Fibroblast of villous mesenchyme (primary cell): ENCODE results near the gene STH. TPM values are rescaled to one million over a fixed set of nuclear protein-coding genes. Genes with fewer than 3 reads are reported as not detected.

Experiments
- DNase-seq: peaks from one replicate; pipeline ENCODE4 v3.0.0-alpha.2; 2010; ENCODE audit warnings: low read depth
- H3K4me3 ChIP-seq: 2 replicates; pipeline ENCODE4 v1.5.1; 2011; ENCODE audit warnings: low read depth, mild to moderate bottlenecking, low read length
- CTCF ChIP-seq: IDR thresholded peaks from 2 replicates; pipeline ENCODE4 v1.5.1; 2012; ENCODE audit warnings: low read depth, mild to moderate bottlenecking, low read length; ENCODE audit not compliant: insufficient read depth
- total RNA-seq: library from RNA; depleted of rRNA; stranded (reverse); fragments of >200 nt; gene quantifications from 2 replicates; pipeline ENCODE4 v1.2.3, GENCODE V29; 2012

Gene STH
- total RNA-seq, 1 donor, result not detected

- TF ChIP-seq CTCF, result no peak
- no peak for DNase-seq
- no peak overlapping the region for H3K4me3 ChIP-seq
Measured at GRCh38 chr17:45960311-45960710, 38.7 kb upstream of the STH start.

- TF ChIP-seq CTCF, result no peak
- no peak overlapping the region for H3K4me3 ChIP-seq
- no peak for DNase-seq
Measured at GRCh38 chr17:45961206-45961605, 37.8 kb upstream of the STH start.

- TF ChIP-seq CTCF, result no peak
- no peak for DNase-seq
- no peak overlapping the region for H3K4me3 ChIP-seq
Measured at GRCh38 chr17:45962221-45962972, 36.7 kb upstream of the STH start.

GRCh38 chr17:45963283-45963682, 35.8 kb upstream of the STH start:
- H3K4me3 ChIP-seq, result no peak overlapping the region
- no peak for TF ChIP-seq CTCF
- DNase-seq, result no peak

GRCh38 chr17:45963889-45964288, 35.2 kb upstream of the STH start:
- no peak overlapping the region for H3K4me3 ChIP-seq
- no peak for TF ChIP-seq CTCF
- DNase-seq, result no peak

- no peak overlapping the region for H3K4me3 ChIP-seq
- no peak for TF ChIP-seq CTCF
- no peak for DNase-seq
Measured at GRCh38 chr17:45964634-45965033, 34.4 kb upstream of the STH start.

- no peak overlapping the region for H3K4me3 ChIP-seq
- DNase-seq, result no peak
- TF ChIP-seq CTCF, result no peak
Measured at GRCh38 chr17:45965812-45966211, 33.2 kb upstream of the STH start.
